GM12878 (cell line): ENCODE measurements around the gene FMNL2.

Experiments
- ELK1 ChIP-seq: IDR thresholded peaks from 2 replicates; pipeline ENCODE4 v1.6.1; 2012; ENCODE audit warnings: low read depth, low read length, improper control_type of control experiment
- POLR2A ChIP-seq: IDR thresholded peaks from 2 replicates; pipeline ENCODE4 v1.6.1; 2011; ENCODE audit warnings: low read depth, mild to moderate bottlenecking, low read length
- POLR2AphosphoS5 ChIP-seq: IDR thresholded peaks from 2 replicates; pipeline ENCODE4 v1.6.1; 2011; ENCODE audit warnings: mild to moderate bottlenecking, low read length, inconsistent platforms
- REST ChIP-seq: IDR thresholded peaks from 2 replicates; pipeline ENCODE4 v1.6.1; 2012; ENCODE audit warnings: mild to moderate bottlenecking, low read depth, low read length
- SMAD1 ChIP-seq: fragments of 450-650 bp; IDR thresholded peaks from 2 replicates; pipeline ENCODE4 v1.6.1; 2018; ENCODE audit warnings: mild to moderate bottlenecking, low read depth; ENCODE audit not compliant: partially characterized antibody
- USF2 ChIP-seq: IDR thresholded peaks from 2 replicates; pipeline ENCODE4 v1.6.1; 2011; ENCODE audit warnings: low read depth, low read length, improper control_type of control experiment, borderline replicate concordance
- TF ChIP-seq, protein P1 (sequence below), 3 experiments: IDR thresholded peaks in 2 of 3; conservative IDR thresholded peaks in 1 of 3; 2 replicates each; pipeline ENCODE4 v1.5.1; 2011; ENCODE audit warnings: low read depth in 3 of 3, low read length in 3 of 3, mild to moderate bottlenecking in 3 of 3, control low read depth in 2 of 3, moderate library complexity in 2 of 3, inconsistent platforms in 1 of 3, mixed read lengths in 1 of 3; ENCODE audit not compliant: control insufficient read depth in 2 of 3, insufficient read depth in 1 of 3; ENCODE audit errors: extremely low read depth in 1 of 3

DNA sequence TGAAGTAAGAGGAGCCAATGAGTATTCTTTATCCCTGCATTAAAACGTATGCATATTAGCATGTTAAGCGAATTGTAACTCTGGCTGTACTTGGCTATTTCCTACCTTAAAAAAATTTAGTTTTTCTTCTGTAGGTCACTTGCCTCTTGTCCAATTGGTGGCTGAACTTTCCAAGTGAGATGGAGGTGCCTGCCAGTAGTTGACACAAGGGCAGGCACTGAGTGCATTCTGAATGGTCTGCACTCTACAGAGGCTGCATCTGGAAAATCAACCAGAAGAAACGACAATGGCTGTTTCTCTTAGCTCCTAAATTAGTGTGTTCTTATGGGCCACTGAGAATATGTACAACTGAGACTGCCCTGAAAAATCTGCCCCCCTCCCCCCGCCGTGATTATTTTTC is 221.5 kb downstream of the FMNL2 start:
- TF ChIP-seq POLR2A (no peak), REST (no peak), USF2 (no peak), SMAD1 (no peak), POLR2AphosphoS5 (no peak), ELK1 (no peak)
- TF ChIP-seq, protein P1, sequence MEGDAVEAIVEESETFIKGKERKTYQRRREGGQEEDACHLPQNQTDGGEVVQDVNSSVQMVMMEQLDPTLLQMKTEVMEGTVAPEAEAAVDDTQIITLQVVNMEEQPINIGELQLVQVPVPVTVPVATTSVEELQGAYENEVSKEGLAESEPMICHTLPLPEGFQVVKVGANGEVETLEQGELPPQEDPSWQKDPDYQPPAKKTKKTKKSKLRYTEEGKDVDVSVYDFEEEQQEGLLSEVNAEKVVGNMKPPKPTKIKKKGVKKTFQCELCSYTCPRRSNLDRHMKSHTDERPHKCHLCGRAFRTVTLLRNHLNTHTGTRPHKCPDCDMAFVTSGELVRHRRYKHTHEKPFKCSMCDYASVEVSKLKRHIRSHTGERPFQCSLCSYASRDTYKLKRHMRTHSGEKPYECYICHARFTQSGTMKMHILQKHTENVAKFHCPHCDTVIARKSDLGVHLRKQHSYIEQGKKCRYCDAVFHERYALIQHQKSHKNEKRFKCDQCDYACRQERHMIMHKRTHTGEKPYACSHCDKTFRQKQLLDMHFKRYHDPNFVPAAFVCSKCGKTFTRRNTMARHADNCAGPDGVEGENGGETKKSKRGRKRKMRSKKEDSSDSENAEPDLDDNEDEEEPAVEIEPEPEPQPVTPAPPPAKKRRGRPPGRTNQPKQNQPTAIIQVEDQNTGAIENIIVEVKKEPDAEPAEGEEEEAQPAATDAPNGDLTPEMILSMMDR (IDR thresholded peaks at IDR 0.05 in 2 of 3, conservative IDR thresholded peaks at IDR 0.05 in 1 of 3; ENCODE audit: control insufficient read depth in 2 of 3, extremely low read depth in 1 of 3, insufficient read depth in 1 of 3, low read depth in 3 of 3, low read length in 3 of 3), result no peak
